Ishikawa (cell line): ENCODE results near the gene PIEZO2.

Experiments used
- CEBPB ChIP-seq: IDR thresholded peaks from 2 replicates; pipeline ENCODE4 v1.6.1; 2012
- EP300 ChIP-seq: IDR thresholded peaks from 2 replicates; pipeline ENCODE4 v1.6.1; 2012; ENCODE audit warnings: borderline replicate concordance
- FOXM1 ChIP-seq: IDR thresholded peaks from 2 replicates; pipeline ENCODE4 v1.6.1; 2012; ENCODE audit warnings: low read depth, borderline replicate concordance
- MAX ChIP-seq: IDR thresholded peaks from 2 replicates; pipeline ENCODE4 v1.6.1; 2012
- NFIC ChIP-seq: IDR thresholded peaks from 2 replicates; pipeline ENCODE4 v1.6.1; 2012
- RAD21 ChIP-seq: IDR thresholded peaks from 2 replicates; pipeline ENCODE4 v1.6.1; 2012; ENCODE audit warnings: low read depth
- REST ChIP-seq: IDR thresholded peaks from 2 replicates; pipeline ENCODE4 v1.6.1; 2012; ENCODE audit warnings: low read depth, mild to moderate bottlenecking
- TAF1 ChIP-seq: IDR thresholded peaks from 2 replicates; pipeline ENCODE4 v1.6.1; 2012; ENCODE audit warnings: low read depth, mild to moderate bottlenecking
- TCF12 ChIP-seq: IDR thresholded peaks from 2 replicates; pipeline ENCODE4 v1.6.1; 2012; ENCODE audit warnings: low read depth
- USF1 ChIP-seq: IDR thresholded peaks from 2 replicates; pipeline ENCODE4 v1.6.1; 2012
- YY1 ChIP-seq: IDR thresholded peaks from 2 replicates; pipeline ENCODE4 v1.6.1; 2012; ENCODE audit warnings: low read depth
- ZBTB7A ChIP-seq: IDR thresholded peaks from 2 replicates; pipeline ENCODE4 v1.6.1; 2012; ENCODE audit warnings: low read depth

- no peak for TF ChIP-seq FOXM1
- TF ChIP-seq NFIC, result no peak
- TF ChIP-seq USF1, result no peak
- TF ChIP-seq RAD21, result no peak
- no peak for TF ChIP-seq EP300
- no peak for TF ChIP-seq MAX
- TF ChIP-seq TAF1, result no peak
- no peak for TF ChIP-seq YY1
- no peak for TF ChIP-seq ZBTB7A
- TF ChIP-seq REST, result no peak
- TF ChIP-seq TCF12, result no peak
- no peak for TF ChIP-seq CEBPB
Observed at GRCh38 chr18:10860382-10860781, 289.0 kb downstream of the PIEZO2 start.
